CD4-positive, alpha-beta T cell treated with Interleukin-17A for 4 hours (primary cell): ENCODE results near the gene C8G.

Experiments
- DNase-seq: peaks from one replicate; pipeline ENCODE4 v3.0.0-alpha.2; 2020; ENCODE audit warnings: mixed read lengths

Gene C8G

GRCh38 chr9:136944519-136945332, at the start of gene C8G, which contains the start of gene FBXW5:
Gene C8G (plus strand): TSS chr9:136945243. CDS start chr9:136945321, 78 bp downstream.
Gene FBXW5 (minus strand): TSS chr9:136944738. CDS start chr9:136944083, 655 bp downstream.
- DNase-seq = peak; percentile 95

DNA sequence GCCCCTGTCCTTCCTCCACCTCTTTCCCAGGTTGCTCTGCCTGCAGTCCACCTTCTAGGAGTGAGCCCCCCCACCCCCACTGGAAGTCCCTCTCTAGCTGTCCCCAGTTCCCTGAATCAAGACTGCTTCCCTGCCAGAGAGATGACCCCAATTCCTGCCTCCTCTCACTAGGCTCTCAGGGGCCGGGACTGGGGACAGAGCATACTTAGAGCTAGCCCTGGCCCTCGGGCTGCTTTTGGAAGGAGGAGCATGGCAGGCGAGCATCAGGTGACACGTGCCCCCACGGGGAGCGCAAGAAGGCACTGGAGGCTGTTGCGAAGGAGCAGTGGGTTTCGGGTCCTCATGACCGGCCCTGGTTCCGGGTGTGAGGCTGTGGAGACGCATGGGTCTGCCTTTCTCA, 49.0 kb upstream of the C8G start:
- DNase-seq = no peak

GRCh38 chr9:136898483-136899100, 46.5 kb upstream of the C8G start:
- DNase-seq = no peak

DNA sequence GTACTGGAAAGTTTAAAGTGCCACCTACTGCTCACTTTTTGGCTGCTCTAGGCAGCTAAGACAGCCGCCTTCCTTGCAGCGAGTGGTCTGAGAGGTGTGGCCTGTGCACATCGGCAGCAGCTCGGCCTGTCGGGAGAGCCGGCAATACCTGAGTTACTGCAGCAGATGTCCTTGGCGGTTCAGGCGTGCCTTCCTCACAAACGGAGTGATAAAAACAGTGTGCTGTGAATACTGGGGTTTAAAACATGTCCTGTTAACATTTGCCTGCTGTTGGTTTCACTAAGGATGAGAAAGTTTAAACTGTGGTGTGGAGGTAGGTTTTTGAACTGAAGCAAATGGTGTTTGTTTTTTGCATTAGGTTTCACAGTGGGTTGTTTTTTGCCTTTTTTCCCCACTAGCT, 45.8 kb upstream of the C8G start:
- DNase-seq = no peak

GRCh38 chr9:136900556-136900955, 44.5 kb upstream of the C8G start:
- DNase-seq = no peak

GRCh38 chr9:136900988-136901515, 44.0 kb upstream of the C8G start:
- no peak for DNase-seq

DNA sequence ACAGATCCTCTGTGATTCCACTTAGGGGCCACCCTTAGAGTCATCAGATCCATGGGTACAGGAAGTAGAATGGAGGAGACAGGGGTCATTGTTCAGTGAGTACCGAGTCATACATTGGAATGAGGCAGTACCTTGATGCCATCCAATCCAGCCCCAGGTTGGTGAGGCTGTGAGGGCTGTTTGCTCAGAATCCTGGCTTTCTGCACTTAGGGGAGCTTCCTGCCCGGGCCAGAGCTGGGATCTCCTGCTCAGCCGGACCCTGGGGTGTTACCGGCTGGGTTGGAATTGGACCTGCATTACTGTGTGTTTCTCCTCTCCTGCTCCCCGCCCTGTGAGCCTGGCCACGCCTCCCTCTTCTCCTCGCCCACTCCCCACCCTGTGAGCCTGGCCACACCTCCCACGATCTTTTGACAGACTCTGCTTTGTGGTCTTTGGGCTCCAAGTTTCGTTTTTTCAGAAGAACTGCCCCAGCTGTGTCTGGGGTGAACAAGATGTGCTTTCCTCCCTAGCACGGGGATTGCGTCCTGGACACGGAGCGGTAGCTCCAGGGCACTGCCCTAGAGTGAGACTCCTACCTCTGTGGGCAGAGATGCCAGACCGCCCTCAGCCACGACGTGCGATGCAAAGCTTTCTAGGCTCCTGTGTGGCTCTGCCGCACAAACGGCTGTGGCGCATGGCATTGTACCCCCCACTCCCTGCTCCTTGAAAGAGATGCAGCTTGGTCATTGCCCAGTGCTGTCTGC, 43.4 kb upstream of the C8G start:
- DNase-seq = peak; percentile 79

DNA sequence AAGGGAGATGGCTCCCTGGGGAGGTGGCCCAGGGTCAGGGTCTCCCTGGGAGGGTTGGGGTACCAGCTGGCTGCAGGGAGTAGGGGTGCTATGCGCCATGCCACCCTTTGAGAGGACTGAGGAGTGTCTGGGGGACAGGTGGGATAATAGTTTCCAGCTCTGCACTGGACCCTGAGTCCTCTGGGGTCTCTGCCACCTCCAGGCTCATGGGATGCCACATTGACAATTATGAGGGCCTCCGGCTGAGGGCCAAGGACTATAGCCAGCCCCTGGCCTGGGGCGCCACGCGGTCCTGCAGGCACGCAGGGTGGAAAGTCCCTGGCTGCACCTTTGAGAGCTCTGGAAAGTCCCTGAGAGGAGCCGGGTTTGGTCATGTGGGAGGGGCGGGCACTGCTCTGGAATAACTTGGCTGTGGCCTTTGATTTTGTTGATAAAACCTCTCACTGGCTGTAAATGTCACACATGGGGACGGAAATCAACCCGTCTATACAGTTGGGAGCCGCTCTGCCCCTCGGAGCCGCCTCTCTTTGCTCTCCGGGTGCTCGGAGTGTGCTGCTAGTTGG, 42.7 kb upstream of the C8G start:
- peak; percentile 78 for DNase-seq

- no peak for DNase-seq
Measured at GRCh38 chr9:136903041-136903554, 41.9 kb upstream of the C8G start.

DNA sequence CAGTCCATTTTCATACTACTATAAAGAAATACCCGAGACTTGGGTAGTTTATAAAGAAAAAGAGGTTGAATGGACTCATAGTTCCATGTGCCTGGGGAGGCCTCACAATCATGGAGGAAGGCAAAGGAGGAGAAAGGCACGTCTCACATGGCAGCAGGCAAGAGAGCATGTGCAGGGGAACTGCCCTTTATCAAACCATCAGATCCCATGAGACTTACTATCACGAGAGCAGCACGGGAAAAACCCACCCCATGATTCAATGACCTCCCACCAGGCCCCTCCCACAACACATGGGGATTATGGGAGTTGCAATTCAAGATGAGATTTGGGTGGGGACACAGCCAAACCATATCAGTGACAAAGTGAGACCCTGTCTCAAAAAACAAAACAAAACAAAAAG, 38.8 kb upstream of the C8G start:
- no peak for DNase-seq

DNA sequence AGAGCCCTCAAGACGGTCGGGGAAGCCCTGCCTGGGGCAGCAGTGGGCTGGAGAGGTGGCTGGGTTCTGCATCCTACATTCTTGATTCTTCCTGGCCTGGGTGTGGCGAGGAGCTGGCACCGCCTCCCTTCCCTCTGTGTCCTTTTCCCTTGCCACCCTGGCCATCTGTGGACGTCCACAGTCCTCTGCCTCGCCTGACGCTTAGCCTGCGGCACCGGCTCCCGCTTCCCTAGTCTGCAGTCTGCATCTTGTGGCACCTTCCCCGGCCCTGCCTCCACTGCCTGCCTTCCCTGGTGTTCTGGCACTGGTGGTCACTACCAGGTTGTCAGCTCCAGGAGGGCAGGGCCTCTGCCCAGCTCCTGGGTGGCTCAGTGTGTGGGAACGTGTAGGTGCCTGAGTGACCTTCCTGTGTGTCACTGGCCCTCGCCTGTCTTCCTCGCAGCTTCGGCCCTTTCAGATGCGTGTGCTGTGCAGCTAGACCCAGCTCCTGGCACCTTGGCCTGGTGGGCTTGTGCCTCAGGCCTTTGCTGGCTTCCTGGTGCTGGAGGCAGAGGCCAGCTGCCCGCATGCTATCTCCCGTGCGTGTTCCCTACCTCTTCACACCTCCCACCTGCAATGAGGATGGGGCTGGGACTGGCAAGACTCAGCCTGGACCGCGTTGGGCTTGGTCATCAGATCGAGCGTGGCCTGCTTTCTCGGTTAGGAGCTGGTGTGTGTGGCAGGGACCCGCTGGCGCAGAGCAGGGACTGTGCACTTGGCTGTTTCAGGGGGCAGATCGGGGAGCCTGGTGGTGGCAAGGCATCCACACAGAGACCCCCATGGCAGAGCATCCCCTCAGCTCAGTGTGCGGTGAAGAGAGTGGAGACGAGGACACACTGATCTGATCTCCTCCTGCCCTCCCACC, 37.8 kb upstream of the C8G start:
- no peak for DNase-seq

DNA sequence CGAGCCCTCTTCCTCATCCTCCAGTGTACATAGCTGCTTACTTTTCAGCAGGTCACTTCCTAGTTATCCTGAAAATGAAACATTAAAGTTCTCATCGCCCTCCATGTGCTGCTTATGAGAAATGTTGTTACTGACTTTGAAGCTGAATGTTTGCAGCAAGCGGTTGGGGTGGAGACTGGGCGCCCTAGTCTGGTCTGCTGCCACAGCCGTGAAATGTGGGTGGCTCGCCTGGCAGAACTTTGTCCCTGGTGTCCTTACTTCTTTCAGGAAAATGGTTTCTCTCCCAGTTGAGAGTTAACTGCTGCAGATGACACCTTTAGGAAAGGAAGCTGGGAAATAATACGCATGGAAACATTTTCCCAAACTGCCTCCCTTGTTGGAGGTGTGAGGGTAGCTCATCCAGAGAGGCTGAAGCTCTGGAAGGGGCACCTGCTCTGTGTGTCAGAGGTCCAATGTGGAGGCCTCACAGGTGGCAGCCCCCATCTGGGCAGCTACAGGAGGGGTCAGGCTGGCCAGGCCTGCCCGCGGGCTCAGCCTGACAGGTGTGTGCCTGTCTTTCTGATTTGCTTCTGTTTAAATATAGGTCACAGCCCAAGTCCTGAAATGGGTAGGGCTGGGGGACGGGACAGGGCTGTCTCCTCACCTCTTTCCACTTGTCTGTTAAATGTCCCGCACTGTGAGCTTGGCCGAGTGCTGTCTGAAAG, 34.7 kb upstream of the C8G start:
- no peak for DNase-seq

GRCh38 chr9:136910901-136911245, 34.2 kb upstream of the C8G start:
- DNase-seq = peak; percentile 12

DNA sequence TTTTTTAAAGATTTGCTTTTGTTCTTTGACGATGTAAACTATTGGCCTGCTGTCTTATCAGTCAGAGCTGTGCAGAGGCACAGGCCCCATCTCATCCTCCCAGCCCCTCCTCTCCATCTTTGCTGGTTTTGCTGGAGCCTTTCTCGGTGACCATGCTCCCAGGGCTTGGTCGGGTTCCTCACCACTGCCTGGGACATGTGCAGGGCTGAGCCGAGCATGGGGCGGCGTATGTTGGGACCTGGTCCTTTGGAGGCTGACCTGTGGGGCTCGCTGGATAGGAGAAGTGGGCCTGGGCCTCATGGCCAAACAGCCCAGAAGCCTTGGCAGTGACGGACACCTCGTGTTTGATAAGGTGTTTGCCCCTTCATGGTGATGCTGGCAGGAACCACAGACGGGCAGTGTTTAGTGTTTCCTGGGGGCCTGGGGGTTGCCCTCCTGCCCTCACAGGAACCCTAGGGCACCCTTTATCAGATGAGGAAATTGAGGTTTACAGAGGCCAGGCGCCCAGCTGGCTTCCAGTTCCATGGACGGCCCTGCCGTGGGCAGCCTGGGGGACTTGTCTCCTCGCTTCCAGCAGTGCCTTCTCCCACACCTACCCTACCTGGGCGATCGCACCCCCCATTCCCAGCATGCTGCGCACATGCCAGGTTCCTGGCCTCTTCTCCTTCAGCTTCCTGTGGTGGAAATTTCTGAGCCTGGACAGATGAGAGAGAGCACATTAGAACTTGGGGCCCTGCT, 31.2 kb upstream of the C8G start:
- no peak for DNase-seq

DNA sequence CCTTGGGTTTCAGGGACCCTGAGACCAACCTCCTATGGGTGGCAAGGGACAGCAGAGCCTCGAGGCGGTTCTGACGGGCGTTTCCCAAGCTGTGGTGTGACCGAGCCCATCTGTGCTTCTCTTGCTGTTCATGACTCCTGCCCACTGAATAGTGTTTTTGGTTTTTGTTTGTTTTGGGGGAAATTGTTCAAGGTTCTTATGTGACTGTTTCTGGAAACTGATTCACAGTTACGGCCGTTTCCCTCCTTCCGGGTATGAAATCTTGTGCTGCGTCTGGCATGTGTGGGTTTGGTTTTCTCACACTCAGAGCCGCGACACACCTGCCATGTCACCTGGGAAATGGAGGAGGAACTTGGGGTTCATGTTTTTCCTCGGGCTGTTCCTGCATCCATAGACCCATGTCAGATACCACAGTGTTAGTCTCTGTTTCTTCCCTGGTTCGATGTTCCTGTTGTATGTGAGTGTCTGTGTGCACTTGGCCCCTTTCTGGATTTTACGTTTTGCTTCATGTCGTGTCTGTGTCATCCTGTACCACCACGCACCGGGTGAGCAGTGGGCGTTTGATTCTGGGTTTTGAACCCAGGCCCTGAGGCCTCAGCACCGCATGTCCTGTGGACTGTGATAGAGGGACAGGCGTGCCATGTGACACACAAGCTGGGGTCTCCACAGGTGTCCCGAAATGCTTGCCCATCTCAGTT, 29.3 kb upstream of the C8G start:
- DNase-seq = no peak

DNA sequence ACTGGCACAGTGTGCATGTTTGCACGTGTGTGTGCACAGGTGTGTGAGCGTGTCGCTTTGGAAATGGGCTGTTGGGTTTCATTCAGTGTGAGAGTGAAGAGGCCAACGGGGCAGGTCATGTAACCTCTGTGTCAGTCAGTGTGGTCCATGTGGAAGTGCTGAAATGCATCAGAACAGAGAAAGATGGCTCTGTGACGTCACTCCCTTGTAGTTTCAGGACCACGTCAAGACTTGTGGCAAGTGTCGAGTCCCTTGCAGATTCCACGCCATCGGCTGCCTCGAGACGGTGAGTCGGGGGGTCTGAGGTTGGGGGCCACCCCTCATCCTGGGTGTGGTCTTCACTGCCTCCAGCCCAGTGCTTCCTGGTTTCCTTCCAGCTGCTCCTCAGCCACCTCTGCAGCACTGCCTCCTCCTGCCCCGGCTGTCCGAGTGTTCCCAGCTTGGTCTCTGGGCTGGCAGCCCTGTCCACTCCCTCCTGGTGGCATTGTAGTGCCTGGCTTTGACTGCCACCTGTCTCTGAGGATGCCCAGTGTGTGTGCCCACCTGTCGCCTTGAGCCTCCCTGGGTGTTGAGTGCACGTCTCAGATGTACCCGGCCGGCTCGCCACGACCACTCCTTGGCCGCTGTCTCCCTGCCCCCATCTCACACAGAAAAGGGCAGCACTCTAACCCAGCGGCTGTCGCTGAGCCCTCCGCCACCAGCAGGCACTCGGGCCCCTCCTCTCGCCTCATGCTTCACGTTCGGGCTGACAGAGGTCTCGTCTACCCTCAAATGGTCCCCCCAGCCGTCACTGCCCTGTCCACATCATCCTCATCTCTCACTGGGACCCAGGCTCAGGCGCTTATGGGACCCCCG, 28.5 kb upstream of the C8G start:
- no peak for DNase-seq

GRCh38 chr9:136917902-136918301, 27.1 kb upstream of the C8G start:
- DNase-seq = no peak

- no peak for DNase-seq
Measured at GRCh38 chr9:136920069-136920468, 25.0 kb upstream of the C8G start.

DNA sequence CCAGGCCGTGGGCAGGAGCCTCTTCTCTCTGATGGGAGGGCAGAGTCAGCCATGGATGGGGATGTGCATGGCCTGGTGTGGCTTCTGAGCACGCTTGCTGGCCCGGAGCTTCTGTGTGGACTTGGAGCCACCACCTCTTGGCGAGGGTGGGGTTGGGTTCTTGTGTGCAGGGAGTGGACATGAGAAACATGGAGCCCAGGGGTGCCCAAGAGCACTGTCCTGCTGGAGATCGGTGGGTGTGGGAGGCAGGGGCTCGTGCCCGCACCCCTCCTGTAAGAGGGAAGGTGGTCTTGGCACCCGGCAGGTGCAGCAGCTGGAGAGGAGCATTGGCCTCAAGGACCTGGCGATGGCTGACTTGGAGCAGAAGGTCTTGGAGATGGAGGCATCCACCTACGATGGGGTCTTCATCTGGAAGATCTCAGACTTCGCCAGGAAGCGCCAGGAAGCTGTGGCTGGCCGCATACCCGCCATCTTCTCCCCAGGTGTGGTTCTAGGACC, 24.3 kb upstream of the C8G start:
- DNase-seq = no peak
